Measurements from ENCODE around the gene CDH12.

The CDH12 gene

GRCh38 chr5:22835686-22836085 is 17.5 kb downstream of the CDH12 start:
- Histone ChIP-seq H3K9me2 (ENCODE audit: low read depth, low read length) (no peaks in the 10 kb centered on the region), H4K20me1 (ENCODE audit: insufficient read depth, low read length) (no peaks in the 10 kb centered on the region), H3K79me2 (ENCODE audit: insufficient read depth, low read length) (no peaks in the 10 kb centered on the region), H3K4me1 (ENCODE audit: insufficient read depth, low read length, severe bottlenecking) (no peaks in the 10 kb centered on the region), H3K36me3 (ENCODE audit: insufficient read depth, low read length) (no peaks in the 10 kb centered on the region), H3K4me2 (ENCODE audit: low read length) (no peak overlapping the region), H3K9ac (ENCODE audit: low read length) (no peak overlapping the region), H3K27ac (ENCODE audit: low read depth, low read length, poor library complexity, severe bottlenecking) (no peak overlapping the region), H3F3A (ENCODE audit: insufficient read depth, low read length) (no peaks in the 10 kb centered on the region), H2AFZ (ENCODE audit: low read length) (no peak overlapping the region), H3K9me3 (ENCODE audit: low read length) (no peaks in the 10 kb centered on the region), H3K4me3 (ENCODE audit: low read depth, low read length, poor library complexity, severe bottlenecking) (no peak overlapping the region), H3K27me3 (ENCODE audit: insufficient read depth, low read length) (no peaks in the 10 kb centered on the region)
- TF ChIP-seq EZH2 (IDR thresholded peaks at IDR 0.05; ENCODE audit: borderline replicate concordance, low read length) (no peak), CTCF (IDR thresholded peaks at IDR 0.05; ENCODE audit: low read length) (no peak)

GRCh38 chr5:22793463-22793862 is 59.7 kb downstream of the CDH12 start:
- Histone ChIP-seq H3K4me1 (ENCODE audit: insufficient read depth, low read length, severe bottlenecking) (no peaks in the 10 kb centered on the region), H3K79me2 (ENCODE audit: insufficient read depth, low read length) (no peaks in the 10 kb centered on the region), H3K27me3 (ENCODE audit: insufficient read depth, low read length) (no peaks in the 10 kb centered on the region), H3K4me3 (ENCODE audit: low read depth, low read length, poor library complexity, severe bottlenecking) (no peak overlapping the region), H3K9ac (ENCODE audit: low read length) (no peak overlapping the region), H2AFZ (ENCODE audit: low read length) (no peak overlapping the region), H4K20me1 (ENCODE audit: insufficient read depth, low read length) (no peaks in the 10 kb centered on the region), H3K27ac (ENCODE audit: low read depth, low read length, poor library complexity, severe bottlenecking) (no peak overlapping the region), H3K9me3 (ENCODE audit: low read length) (no peaks in the 10 kb centered on the region), H3K4me2 (ENCODE audit: low read length) (no peak overlapping the region), H3K9me2 (ENCODE audit: low read depth, low read length) (no peaks in the 10 kb centered on the region), H3F3A (ENCODE audit: insufficient read depth, low read length) (no peaks in the 10 kb centered on the region), H3K36me3 (ENCODE audit: insufficient read depth, low read length) (no peaks in the 10 kb centered on the region)
- TF ChIP-seq EZH2 (IDR thresholded peaks at IDR 0.05; ENCODE audit: borderline replicate concordance, low read length): no peak
- TF ChIP-seq CTCF (IDR thresholded peaks at IDR 0.05; ENCODE audit: low read length): no peak

GRCh38 chr5:22787807-22788206 is 65.3 kb downstream of the CDH12 start:
- H3K27ac ChIP-seq (ENCODE audit: low read depth, low read length, poor library complexity, severe bottlenecking): no peak overlapping the region
- no peak overlapping the region for H3K9ac ChIP-seq (ENCODE audit: low read length)
- TF ChIP-seq CTCF (IDR thresholded peaks at IDR 0.05; ENCODE audit: low read length): no peak
- TF ChIP-seq EZH2 (IDR thresholded peaks at IDR 0.05; ENCODE audit: borderline replicate concordance, low read length): no peak
- H4K20me1 ChIP-seq (ENCODE audit: insufficient read depth, low read length): no peaks in the 10 kb centered on the region
- H3K9me3 ChIP-seq (ENCODE audit: low read length): no peaks in the 10 kb centered on the region
- H3K27me3 ChIP-seq (ENCODE audit: insufficient read depth, low read length): no peaks in the 10 kb centered on the region
- H3K4me2 ChIP-seq (ENCODE audit: low read length): no peak overlapping the region
- no peaks in the 10 kb centered on the region for H3F3A ChIP-seq (ENCODE audit: insufficient read depth, low read length)
- no peak overlapping the region for H3K4me3 ChIP-seq (ENCODE audit: low read depth, low read length, poor library complexity, severe bottlenecking)
- no peaks in the 10 kb centered on the region for H3K36me3 ChIP-seq (ENCODE audit: insufficient read depth, low read length)
- H3K79me2 ChIP-seq (ENCODE audit: insufficient read depth, low read length): no peaks in the 10 kb centered on the region
- no peak overlapping the region for H2AFZ ChIP-seq (ENCODE audit: low read length)
- H3K9me2 ChIP-seq (ENCODE audit: low read depth, low read length): no peaks in the 10 kb centered on the region
- H3K4me1 ChIP-seq (ENCODE audit: insufficient read depth, low read length, severe bottlenecking): no peaks in the 10 kb centered on the region

Data from OCI-LY1 (cell line).